Lower leg skin (tissue), 3 donors: ENCODE data around the gene MFSD6.

Experiments
- POLR2A ChIP-seq, 2 donors: fragments of 450-650 bp; IDR thresholded peaks; one replicate each; pipeline ENCODE4 v1.6.1; 2016 to 2017; ENCODE audit warnings: antibody characterized with exemption in 2 of 2, mild to moderate bottlenecking in 1 of 2, moderate library complexity in 1 of 2
- TF ChIP-seq, protein P1 (sequence below), 3 donors: fragments of 450-650 bp; IDR thresholded peaks; one replicate each; pipeline ENCODE4 v1.5.1; 2016; ENCODE audit warnings: antibody characterized with exemption in 3 of 3, mild to moderate bottlenecking in 3 of 3, moderate library complexity in 2 of 3

DNA sequence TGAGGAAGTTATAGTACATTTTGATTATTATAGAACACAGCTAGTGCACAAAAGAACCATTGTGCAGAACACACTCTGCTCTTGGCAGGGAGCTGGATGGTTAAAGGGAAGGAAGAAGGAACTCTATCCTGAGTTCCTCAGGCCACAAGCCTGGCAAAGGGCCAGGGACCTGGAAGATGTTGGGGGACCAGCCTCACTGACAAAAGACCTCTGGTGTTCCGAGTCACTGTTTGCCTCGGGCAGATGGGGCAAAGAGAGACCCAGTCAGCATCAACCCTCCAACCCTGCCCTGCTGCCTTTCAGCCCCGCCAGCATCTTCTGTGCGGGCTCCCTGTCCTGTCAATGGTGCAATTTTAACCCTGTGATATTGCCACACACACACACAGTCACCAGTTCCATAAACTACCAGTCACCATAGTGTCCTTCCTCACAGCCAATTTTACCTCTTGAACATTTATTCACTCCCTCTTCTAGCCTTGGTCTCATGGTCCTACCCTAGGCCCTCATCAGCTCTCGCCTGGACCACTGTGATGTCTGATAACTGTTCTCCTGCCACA, 104.5 kb downstream of the MFSD6 start:
- TF ChIP-seq, protein P1, sequence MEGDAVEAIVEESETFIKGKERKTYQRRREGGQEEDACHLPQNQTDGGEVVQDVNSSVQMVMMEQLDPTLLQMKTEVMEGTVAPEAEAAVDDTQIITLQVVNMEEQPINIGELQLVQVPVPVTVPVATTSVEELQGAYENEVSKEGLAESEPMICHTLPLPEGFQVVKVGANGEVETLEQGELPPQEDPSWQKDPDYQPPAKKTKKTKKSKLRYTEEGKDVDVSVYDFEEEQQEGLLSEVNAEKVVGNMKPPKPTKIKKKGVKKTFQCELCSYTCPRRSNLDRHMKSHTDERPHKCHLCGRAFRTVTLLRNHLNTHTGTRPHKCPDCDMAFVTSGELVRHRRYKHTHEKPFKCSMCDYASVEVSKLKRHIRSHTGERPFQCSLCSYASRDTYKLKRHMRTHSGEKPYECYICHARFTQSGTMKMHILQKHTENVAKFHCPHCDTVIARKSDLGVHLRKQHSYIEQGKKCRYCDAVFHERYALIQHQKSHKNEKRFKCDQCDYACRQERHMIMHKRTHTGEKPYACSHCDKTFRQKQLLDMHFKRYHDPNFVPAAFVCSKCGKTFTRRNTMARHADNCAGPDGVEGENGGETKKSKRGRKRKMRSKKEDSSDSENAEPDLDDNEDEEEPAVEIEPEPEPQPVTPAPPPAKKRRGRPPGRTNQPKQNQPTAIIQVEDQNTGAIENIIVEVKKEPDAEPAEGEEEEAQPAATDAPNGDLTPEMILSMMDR (IDR thresholded peaks at IDR 0.05): no peak
- no peak for TF ChIP-seq POLR2A (IDR thresholded peaks at IDR 0.05)
